HG03175 (cell line): ENCODE data around the gene DMC1.

ENCODE experiments used
- ATAC-seq: cut with Tn5 transposase; IDR thresholded peaks from one replicate; pipeline ENCODE4 v1.9.1; 2021; ENCODE audit warnings: mild to moderate bottlenecking, moderate library complexity; ENCODE audit not compliant: unreplicated experiment

Gene DMC1

DNA sequence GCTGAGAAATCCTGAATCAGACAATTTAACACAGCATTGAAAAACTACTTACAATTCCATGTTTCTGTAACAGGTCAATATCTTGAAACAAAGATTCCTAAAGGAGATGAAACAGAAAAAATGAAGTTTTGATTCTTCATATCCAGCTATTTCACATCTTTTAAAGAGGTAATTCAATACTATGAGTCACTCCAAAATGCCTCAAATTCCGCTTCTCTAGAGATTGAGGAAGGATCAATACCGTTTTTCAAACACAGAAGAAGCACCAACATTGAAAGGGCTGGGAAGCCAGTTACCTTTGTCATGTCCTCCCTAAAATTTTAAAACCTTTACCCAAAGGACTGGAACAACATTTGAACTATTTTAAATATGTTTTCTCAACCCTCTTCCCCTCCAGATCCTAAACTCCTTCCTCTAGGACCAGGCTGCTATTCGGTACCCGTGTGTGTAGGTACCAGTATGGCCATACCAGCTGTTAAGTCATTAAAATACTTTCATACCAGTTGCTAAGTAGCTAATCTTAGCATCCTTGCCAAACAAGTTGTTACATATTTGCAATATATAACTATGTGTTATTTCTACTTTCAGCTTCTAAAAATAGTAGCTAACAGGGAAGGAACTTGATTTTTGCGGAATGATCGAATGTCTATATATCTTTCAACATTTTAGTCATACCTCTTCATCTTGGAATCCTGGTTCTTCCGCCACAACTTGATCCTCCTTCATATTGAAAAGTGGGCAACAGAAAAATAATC lies 2.3 kb downstream of the DMC1 start:
- no peak for ATAC-seq

DNA sequence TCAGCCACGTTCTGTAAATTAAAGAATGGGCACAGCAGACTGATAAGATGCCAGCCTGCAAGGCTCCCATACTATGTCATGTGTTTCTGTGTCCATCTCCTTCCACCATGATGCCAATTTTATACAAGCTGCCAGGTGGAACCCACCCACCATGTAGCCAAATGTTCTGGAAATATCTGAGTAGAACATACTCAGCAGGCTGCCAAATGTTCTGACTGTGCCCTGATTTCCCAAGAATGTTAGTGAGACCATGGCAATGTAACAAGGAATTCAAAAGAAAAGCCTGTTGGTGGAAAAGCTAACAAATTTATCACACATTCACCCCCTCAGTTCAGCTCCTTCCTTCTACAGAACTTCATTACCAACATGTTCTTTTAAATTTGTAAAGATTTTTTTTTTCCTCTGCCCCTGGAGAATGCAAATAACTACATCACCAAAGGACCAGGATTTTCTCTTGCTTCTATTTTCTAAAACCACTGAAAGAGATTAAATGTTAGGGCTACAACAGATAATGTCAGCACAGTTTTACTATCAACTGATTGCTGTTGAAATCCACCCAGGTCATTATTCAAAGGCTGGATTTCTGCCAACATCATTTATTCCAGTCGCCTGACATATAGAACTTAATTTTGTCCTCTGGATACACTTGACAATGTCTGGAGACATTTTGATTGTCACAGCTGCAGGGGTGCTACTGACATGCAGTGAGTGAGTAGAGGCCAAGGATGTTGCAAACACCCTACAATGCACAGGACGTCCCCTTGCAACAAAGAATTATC lies 3.1 kb downstream of the DMC1 start:
- no peak for ATAC-seq

DNA sequence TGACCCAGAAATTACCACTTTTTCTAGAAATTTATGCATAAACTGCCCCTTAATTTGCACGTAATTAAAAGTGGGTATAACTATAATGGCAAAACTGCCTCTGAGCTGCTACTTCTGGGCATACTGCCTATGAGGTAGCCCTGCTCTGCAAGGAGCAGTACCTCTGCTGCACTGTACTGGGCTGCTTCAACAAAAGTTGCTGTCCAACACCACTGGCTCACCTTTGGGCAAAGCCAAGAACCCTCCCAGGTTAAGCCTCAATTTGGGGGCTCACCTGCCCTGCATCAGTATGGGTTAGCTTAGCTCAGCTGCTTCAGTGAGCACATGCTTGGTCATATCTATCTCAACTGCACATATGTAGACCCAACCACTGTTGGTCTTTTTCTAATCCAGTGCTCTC lies 4.5 kb downstream of the DMC1 start:
- ATAC-seq: no peak

DNA sequence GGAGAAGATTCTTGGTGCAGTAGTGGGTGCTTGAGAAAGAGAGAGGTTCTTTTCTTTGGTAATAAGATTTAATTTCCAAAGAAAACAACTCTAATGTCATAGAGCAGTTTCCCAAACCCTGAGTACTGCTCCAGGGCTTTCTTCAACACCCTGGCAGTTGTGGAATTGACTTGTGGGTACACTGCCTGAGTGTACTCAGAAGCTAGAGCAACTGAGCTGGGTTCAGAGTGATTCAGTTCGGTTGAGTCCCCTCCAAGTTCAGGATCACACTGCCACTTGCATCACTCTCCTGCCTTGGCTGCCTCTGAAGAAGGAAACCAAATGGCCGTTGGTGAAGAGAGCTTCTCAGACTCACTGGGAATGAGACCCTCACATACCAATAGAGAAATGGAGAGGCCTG lies 5.3 kb downstream of the DMC1 start:
- no peak for ATAC-seq

DNA sequence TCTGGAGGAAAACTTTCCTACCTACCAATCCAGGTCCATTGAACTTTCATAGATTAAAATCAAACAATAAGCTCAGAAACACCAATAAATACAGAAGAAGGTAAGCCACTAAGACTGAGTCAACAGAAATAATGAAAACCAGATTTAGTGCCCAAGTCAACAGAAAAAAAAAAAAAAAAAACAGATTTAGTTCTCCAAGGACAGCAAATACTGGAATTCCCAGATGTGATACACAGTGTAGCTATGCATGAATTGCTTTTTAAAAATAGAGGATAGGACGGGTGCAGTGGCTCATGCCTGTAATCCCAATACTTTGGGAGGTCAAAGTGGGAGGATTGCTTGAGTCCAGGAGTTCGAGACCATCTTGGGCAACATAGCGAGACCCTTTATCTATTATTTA lies 15.7 kb downstream of the DMC1 start:
- no peak for ATAC-seq

DNA sequence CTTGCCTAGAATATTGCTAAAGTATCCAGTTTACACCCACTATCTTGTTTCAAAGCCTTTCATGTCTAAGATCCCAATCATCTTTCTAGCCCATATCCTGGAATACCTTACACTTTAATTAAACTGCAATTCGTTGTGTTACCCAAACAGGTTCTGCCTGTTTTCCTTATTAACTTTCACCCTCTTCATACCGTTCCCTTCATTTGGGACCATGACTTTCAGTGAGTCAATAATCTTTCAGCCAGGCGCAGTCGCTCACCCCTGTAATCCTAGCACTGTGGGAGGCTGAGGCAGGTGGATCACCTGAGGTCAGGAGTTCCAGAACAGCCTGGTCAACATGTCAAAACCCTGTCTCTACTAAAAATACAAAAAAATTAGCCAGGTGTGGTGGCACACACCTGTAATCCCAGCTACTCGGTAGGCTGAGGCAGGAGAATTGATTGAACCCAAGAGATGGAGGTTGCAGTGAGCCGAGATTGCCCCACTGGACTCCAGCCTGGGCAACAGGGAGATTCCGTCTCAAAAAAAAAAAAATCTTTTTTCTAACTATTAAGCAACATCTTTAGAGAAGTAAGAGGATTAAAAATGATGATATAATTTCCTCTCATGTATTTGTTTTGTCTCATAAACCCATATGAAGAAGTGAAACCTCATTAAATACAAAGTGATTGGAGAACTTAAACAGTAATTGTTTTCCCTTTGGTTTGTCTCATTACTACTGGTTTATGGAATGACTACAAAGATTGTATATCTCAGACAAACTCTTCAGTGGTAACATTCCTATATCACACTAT lies 20.7 kb downstream of the DMC1 start:
- ATAC-seq: no peak

DNA sequence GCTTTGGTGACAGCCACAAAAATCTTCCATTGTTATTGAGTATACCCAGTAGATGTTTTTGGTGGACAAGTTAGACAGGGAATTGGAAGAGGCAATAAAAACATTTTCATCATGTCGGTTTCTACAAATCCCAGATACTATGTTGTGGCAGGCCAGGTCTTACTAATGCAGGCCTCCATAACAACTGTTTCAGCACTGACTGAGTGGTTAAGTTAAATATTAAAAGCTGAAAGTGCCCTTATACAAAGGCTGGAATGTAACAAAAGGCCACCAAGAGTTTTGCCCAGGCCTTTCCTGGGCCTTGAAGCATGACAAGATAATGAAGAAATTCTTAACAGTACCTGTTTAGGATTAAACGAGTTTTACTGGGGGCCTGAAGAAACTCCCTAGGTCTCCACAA lies 29.3 kb downstream of the DMC1 start:
- ATAC-seq: no peak

DNA sequence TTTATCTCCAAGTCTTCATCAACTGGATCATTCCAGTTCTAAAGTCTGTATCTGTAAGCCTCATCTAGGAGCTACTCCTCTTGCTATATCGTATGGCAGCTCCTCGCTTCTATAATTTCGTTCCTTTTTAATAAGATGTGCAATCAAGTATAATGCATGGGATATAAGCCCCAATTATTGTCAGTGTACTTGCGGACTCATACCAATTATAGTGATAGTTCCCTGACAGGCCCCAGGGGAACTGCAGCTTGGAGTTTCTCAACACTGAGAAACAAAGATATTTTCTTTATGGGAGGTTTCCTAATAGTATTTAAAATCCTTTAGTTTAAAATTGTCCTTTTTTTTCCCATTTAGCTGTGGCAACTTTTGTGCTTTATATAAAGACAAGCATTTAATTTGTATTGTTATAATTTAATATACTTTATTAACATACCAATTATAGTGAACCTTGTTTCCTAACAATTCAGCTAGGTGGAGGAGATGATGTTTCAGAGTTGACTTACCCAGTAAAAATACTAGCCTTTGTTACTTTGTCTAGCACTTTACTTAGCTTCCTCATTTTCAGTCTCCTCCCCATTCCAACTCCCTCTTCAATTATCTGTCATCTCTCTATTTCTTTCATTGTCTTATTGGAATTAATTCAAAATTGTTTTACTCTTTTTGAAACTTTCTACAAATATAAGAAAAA lies 38.6 kb downstream of the DMC1 start:
- no peak for ATAC-seq

DNA sequence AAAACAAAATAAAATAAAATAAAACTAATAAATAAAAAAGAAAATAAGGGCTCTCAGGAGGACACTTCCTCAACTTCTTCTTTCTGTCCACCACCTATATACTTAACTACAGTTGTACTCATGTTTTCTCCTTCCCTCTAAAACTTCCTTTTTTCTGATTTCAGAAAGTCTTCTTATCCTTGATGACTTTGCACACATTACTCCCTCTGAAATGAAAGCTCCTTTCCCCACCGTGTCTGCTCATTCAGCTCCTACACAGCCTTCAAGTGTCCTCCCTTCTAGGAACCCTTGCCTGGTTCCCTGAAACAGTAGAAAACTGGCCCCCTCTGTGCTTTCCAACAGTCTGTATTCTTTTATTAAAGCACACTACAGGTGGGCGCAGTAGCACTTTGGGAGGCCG lies 45.6 kb downstream of the DMC1 start:
- ATAC-seq: no peak

DNA sequence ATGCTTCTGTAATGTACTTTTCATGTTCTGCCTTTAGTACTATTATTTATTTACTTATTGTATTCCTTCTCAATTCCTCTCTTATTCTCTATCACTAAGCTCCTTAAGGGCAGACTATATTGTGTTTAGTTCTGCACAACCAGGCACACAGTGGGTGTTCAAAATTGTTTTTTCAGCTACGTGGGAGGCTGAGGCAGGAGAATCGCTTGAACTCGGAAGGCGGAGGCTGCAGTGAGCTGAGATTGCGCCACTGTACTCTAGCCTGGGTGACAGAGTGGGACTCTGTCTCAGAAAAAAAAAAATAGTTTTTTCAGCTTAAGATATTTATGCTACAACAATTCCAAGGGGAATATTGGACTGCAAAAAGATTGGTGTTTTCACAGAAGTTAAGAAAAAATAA lies 46.5 kb downstream of the DMC1 start:
- no peak for ATAC-seq

DNA sequence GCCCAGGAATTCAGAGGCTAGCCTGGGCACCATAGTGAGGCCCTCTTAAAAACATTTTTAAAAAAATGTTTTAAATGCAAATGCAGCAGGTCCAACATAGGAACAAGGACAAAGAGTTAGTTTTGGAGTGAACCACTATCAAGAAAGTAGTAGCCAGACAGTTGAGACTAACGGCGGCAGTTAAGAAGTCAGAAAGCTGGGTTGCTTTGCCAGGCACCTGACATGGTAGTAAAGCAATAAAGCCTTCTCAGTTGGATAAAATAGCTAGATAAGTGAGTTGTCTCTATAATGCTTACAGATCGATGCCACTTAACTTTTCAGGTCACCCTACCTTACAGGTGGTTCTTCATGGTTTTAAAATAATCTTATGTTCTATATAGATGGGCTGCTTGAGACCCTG lies 47.0 kb downstream of the DMC1 start:
- no peak for ATAC-seq

DNA sequence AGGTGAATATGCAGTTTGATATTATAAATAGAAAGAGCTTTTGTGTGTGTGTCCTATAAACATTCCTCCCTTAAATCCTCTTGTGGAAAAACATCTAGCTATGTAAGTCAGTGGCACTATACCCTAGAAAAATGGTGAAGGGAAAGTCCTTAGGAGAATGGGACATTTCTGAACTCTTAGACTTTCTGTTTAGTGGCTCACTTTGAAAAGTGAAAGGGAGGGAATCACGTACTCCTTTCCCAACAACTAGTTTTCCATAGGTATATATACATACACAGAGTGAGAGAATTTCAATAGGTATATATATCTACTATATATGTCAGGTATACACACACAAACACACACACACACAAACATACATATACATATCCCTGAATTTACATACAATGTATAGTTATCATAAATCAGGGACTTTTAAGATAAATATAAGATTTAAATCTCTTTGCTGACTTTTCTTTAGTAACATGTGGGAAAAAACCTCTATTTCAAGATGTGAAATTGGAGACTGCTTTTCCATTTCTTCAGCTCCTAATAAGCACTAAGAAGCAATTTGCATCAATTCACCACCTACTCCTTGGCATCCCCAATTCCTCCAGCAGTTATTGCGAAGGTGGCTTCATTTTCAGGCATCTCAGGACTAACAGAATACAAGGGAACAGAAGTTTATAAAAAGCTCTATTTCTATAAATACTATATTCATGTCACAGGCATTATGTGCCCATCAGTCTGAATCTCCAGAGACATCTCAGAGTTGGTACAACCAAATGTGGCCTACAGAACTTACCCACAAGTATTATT lies 50.3 kb downstream of the DMC1 start:
- ATAC-seq: no peak

DNA sequence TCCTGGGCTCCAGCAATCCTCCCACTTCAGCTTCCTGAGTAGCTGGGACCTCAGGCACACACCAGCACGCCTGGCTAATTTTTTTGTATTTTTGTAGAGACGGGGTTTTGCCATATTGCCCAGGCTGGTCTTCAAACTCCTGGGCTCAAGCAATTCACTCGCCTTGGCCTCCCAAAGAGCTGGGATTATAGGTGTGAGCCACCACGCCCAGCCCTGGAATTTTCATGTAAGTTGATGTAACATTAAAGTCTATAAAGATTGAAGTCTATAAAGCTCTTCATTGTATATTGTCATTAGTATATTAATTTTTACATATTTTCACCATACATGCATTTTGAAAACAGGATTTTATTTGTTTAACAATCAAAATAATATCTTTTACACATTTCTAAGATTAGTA lies 51.4 kb downstream of the DMC1 start:
- ATAC-seq: no peak

DNA sequence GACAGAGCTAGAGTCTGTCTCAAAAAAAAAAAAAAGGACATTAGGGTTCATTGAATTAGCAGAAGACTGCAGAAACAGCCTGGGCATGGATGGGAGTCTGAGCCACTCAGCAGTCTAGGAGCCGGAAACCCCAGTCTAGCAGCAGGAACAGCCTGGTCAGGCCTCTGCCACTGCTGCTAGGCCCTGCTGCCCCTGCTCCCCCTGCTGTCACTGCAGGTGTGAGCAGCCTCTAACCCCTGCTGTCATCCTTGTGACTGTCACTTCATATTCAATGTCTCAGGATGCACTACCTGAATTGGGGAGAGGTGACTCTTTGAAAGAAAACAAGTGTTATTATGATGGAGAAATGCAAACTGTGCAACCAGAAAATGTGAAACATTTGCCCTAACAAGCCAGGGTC lies 56.9 kb downstream of the DMC1 start:
- no peak for ATAC-seq

DNA sequence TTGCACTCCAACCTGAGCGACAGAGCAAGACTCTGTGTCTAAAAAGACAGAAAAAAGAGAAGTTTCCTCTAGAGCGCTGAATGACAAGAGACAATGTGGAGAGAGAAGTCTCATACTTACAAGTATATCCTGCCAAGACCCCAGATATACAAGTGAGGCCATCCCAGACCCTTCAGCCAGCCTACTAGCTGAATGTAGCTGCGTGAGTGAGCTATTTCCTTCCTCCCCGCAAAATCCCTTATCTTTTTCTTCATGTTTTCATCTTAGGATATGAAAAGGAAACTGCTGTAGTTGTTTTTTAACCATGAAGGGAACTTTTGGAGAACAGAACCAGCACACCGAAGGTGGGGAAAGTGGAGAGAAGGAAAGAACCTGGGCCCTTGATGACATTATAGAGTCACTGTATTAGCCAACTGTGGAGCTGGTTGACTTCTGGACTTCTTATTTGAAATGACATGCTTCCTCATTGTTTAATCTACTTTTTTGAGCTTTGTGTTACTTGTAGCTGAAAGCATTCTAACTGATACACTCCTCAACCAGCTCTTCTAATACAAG lies 59.5 kb downstream of the DMC1 start:
- no peak for ATAC-seq

DNA sequence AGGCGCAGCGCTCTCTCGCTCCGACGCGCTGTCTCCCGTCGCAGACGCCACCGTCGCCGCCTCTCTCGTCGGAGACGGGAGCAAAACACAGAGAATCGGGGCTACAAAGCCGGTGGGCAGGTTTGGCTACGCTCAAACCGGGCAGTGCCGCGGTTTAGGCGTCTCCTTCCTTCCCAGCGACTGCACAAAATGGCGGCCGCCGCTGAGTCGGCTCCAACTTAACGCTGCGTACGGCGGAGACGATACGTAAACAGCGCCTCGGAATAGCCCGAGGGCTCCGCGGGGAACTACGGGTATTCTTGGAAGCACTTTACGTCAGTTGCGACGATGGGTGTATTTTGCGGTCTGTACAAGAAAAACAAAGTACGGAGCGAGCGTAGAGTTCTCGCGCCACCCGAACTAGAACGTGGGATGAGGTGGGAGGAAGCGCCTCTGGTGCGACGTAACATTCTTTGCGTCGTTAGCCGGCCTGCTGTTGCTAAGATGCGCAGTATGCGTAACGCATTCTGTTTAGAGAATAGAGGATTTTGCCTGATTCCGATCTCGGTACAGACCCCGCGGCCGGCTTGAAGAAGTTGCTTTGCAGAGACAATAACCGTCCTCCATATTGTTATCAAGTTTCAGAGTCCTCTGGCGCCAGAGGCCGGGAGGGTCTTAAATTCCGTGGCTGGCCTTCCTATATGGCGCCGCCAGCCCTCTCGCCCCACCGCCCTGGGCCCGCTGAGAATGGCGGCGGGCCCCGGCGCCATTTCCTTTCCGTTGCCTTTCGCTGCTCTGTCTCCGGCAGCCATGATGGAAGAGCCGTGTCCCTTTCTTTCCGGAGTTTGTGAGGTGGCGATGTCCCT lies 63.6 kb downstream of the DMC1 start, which contains the start of gene DDX17:
Gene DDX17, minus strand, starts transcription at position 194 of the 845 bp plus-strand sequence.
- ATAC-seq: peak; percentile 83

DNA sequence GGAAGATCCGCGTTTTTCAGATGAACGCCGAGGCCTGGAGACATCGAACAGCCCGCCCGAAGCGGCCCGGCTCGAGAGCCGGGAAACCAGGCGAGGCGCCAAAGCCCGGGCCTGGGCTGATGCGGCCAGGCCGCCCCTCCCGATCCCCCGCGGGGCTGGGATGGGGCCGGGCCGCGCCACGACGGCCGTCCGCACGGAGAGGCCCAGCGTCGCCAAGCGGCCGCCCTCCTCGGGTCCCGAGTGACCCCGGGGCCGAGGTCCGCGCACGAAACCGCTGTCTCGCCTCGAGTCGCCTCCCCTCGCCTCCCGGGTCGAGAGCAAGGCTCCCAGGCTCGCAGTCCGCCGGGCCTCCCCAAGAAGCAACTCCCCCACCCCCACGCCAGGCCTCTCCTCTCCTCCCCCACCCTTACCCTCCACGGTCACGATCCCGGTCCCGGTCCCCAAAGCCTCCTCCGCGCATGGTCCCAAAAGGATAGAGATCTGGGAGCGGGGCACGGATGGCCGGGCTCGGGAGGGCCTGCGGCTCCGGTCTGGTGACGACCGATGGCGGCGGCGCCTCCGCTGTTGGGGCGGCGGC lies 64.4 kb downstream of the DMC1 start:
- peak; percentile 19 for ATAC-seq

DNA sequence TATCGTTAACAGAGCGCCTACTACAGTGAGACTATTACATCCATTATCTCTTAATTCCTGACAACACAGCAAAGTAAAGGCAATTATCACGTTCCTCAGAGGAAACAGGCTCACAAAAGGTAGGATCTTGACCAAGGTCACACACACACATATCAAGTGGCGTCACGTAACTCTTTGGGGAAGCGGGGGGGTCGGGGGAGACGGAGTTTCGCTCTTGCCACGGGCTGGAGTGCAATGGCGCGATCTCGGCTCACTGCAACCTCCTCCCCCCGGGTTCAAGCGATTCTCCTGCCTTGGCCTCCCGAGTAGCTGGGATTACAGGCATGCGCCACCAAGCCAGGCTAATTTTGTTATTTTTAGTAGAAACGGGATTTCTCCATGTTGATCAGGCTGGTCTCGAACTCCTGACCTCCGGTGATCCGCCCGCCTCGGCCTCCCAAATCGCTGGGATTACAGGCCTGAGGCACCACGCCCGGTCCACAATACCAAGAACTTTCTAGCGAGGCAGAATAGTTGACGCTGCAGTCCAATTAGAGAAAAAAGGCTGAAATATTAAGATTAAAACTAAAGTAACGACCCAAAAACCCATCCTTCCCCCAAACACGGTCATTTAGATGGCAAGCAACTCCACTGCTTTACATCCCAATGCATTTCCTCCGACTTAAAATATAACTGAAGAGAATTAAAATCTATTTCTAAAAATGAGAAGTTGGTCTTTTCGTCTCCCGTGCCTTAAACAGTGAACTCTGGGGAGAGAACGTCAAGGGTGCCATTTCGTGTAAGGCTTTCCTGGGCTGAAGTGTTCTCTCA lies 65.0 kb downstream of the DMC1 start:
- ATAC-seq: no peak
